NCI-H69 (cell line): ENCODE data around the gene SEMA4D.
A peak's percentile ranks its signal among the peaks of the same experiment; 100 is the strongest.

Source experiments
- DNase-seq: peaks from one replicate; lab custom pipeline; 2025; lab: John Stamatoyannopoulos, UW

SEMA4D gene

GRCh38 chr9:89428901-89429890, 68.7 kb downstream of the SEMA4D start:
- peak; percentile 24 for DNase-seq

GRCh38 chr9:89428222-89428761, 69.6 kb downstream of the SEMA4D start:
- no peak for DNase-seq

- no peak for DNase-seq
Observed at GRCh38 chr9:89427621-89428221, 70.2 kb downstream of the SEMA4D start.

- no peak for DNase-seq
Observed at GRCh38 chr9:89426384-89426961, 71.4 kb downstream of the SEMA4D start.

- no peak for DNase-seq
Observed at GRCh38 chr9:89425921-89426383, 72.0 kb downstream of the SEMA4D start.

- DNase-seq: no peak
Observed at GRCh38 chr9:89425024-89425805, 72.7 kb downstream of the SEMA4D start.

GRCh38 chr9:89422151-89422975, 75.5 kb downstream of the SEMA4D start:
- DNase-seq: no peak

- no peak for DNase-seq
Observed at GRCh38 chr9:89421595-89421994, 76.3 kb downstream of the SEMA4D start.

GRCh38 chr9:89420397-89421178, 77.3 kb downstream of the SEMA4D start:
- no peak for DNase-seq

- DNase-seq: no peak
Observed at GRCh38 chr9:89419978-89420394, 77.9 kb downstream of the SEMA4D start.

- no peak for DNase-seq
Observed at GRCh38 chr9:89418882-89419640, 78.9 kb downstream of the SEMA4D start.

GRCh38 chr9:89418474-89418845, 79.5 kb downstream of the SEMA4D start:
- no peak for DNase-seq

- DNase-seq: no peak
Observed at GRCh38 chr9:89417832-89418473, 80.0 kb downstream of the SEMA4D start.

- DNase-seq: peak; percentile 46
Observed at GRCh38 chr9:89414670-89415324, 83.1 kb downstream of the SEMA4D start.

GRCh38 chr9:89413963-89414638, 83.8 kb downstream of the SEMA4D start:
- DNase-seq: peak; percentile 89

- peak; percentile 61 for DNase-seq
Observed at GRCh38 chr9:89412951-89413350, 85.0 kb downstream of the SEMA4D start.

GRCh38 chr9:89412541-89412940, 85.4 kb downstream of the SEMA4D start:
- DNase-seq: no peak

- DNase-seq: no peak
Observed at GRCh38 chr9:89411759-89412158, 86.2 kb downstream of the SEMA4D start.
